GM12874 (cell line): ENCODE results near the gene MAP3K20.

Experiments
- CTCF ChIP-seq: IDR thresholded peaks from 2 replicates; pipeline ENCODE4 v1.5.1; 2011; ENCODE audit warnings: low read depth, mild to moderate bottlenecking, control low read depth, low read length, moderate library complexity; ENCODE audit not compliant: insufficient read depth

The MAP3K20 gene

GRCh38 chr2:173298536-173299097 lies 223.0 kb downstream of the MAP3K20 start:
- TF ChIP-seq CTCF = no peak

GRCh38 chr2:173299764-173300163 lies 224.1 kb downstream of the MAP3K20 start:
- no peak for TF ChIP-seq CTCF

- TF ChIP-seq CTCF = no peak
Observed at GRCh38 chr2:173300458-173300857, 224.8 kb downstream of the MAP3K20 start.

GRCh38 chr2:173305303-173305702 lies 229.7 kb downstream of the MAP3K20 start:
- no peak for TF ChIP-seq CTCF

- no peak for TF ChIP-seq CTCF
Observed at GRCh38 chr2:173307293-173307692, 231.6 kb downstream of the MAP3K20 start.

GRCh38 chr2:173311844-173312606 lies 236.4 kb downstream of the MAP3K20 start:
- no peak for TF ChIP-seq CTCF
